ENCODE measurements around the gene MCCD1.

DNA sequence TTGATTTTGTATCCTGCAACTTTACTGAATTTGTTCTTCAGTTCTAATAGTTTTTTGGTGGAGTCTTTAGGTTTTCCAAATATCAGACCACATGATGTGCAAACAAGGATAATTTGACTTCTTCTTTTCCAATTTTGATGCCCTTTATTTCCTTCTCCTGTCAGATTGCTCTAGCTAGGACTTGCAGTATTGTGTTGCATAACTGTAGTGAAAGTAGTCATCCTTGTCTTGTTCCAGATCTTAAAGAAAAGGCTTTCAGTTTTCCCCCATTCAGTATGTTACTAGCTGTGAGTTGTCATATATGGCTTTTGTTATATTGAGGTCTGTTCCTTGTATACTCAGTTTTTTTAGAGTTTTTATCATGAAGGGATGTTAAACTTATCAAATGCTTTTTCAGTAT is 26.2 kb upstream of the MCCD1 start:
- no peak for TF ChIP-seq EZH2phosphoT487 (IDR thresholded peaks at IDR 0.05; ENCODE audit: low read depth)
- TF ChIP-seq, protein P1, sequence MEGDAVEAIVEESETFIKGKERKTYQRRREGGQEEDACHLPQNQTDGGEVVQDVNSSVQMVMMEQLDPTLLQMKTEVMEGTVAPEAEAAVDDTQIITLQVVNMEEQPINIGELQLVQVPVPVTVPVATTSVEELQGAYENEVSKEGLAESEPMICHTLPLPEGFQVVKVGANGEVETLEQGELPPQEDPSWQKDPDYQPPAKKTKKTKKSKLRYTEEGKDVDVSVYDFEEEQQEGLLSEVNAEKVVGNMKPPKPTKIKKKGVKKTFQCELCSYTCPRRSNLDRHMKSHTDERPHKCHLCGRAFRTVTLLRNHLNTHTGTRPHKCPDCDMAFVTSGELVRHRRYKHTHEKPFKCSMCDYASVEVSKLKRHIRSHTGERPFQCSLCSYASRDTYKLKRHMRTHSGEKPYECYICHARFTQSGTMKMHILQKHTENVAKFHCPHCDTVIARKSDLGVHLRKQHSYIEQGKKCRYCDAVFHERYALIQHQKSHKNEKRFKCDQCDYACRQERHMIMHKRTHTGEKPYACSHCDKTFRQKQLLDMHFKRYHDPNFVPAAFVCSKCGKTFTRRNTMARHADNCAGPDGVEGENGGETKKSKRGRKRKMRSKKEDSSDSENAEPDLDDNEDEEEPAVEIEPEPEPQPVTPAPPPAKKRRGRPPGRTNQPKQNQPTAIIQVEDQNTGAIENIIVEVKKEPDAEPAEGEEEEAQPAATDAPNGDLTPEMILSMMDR (IDR thresholded peaks at IDR 0.05; ENCODE audit: low read depth, low read length), result no peak
